H1 (cell line): ENCODE data around the gene SLC25A47. TPM values are rescaled to one million over a fixed set of nuclear protein-coding genes. Genes with fewer than 3 reads are reported as not detected.

Experiments used
- polyA plus RNA-seq, 7 experiments: library from polyadenylated mRNA; depleted of rRNA in 3 of 7; stranded (reverse) in 5 of 7; unstranded in 2 of 7; fragments of >200 nt in 5 of 7; fragments of 200-250 nt in 2 of 7; gene quantifications; 1 replicate in 5 of 7; 2 replicates in 1 of 7; 4 replicates in 1 of 7; pipeline versions ENCODE4 v1.2.1 to v1.2.3, GENCODE V29; 2011 to 2013; ENCODE audit warnings: missing spikeins in 2 of 7, mixed read lengths in 2 of 7
- total RNA-seq: library from RNA; stranded (reverse); fragmentation: NEBNext Ultra II Directional; extraction: Animal tissue kit (Norgen Biotek cat#: 25700); gene quantifications from 2 replicates; pipeline ENCODE4 v1.2.1, GENCODE V29; 2021
- TF ChIP-seq, protein P1 (sequence below), 3 experiments: IDR thresholded peaks; 1 replicate in 2 of 3; 2 replicates in 1 of 3; pipeline versions ENCODE4 v1.5.1 to v1.6.1; 2011; ENCODE audit warnings: low read length in 3 of 3, mild to moderate bottlenecking in 3 of 3, inconsistent platforms in 2 of 3, low read depth in 1 of 3, moderate library complexity in 1 of 3; ENCODE audit not compliant: insufficient read depth in 1 of 3; ENCODE audit errors: control extremely low read depth in 1 of 3

Gene SLC25A47
- total and polyA plus RNA-seq, 2 of the 8 experiments (the other 6 are each of a cell fraction or from before 2014, with no cell fraction given) = not detected

DNA sequence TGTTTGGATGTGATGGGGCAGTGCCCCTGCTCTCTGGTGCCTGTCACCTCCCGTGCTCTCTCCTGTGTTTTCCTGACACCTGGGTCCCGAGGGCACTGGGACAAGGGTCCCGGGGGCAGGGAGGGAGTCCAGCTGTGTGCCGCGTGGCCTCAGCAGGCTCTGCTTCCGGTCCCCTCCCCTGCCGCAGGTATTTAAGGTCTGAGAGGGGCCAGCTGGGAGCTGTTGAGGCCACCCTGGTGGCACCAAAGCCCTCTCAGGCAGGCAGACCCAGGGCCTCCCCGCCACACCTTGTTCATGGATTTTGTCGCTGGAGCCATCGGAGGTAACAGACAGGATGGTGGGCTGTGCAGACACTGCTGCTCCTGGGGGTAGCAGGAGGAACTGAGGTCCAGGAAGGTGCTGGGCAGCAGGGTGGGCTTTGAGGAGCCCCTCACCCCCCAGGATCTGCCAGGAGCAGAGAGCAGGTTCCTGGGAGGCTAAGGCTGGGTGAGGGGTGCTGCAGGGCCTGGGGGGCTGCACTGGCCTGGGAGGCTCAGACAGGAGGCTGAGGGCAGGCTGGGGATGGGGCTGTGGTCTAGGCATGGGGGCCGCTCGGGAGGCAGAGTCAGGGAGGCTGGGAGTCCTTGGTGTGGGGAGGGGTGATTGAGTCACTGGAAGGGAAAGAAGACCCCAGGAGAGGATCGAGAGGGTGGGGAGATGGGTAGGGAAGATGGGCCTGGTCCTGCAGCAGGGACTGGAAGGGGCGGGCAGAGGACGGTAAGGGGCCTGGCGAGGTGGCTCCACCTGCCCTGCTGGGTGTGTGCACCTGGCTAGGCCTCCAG is at the start of gene SLC25A47 (continued):
- TF ChIP-seq, protein P1, sequence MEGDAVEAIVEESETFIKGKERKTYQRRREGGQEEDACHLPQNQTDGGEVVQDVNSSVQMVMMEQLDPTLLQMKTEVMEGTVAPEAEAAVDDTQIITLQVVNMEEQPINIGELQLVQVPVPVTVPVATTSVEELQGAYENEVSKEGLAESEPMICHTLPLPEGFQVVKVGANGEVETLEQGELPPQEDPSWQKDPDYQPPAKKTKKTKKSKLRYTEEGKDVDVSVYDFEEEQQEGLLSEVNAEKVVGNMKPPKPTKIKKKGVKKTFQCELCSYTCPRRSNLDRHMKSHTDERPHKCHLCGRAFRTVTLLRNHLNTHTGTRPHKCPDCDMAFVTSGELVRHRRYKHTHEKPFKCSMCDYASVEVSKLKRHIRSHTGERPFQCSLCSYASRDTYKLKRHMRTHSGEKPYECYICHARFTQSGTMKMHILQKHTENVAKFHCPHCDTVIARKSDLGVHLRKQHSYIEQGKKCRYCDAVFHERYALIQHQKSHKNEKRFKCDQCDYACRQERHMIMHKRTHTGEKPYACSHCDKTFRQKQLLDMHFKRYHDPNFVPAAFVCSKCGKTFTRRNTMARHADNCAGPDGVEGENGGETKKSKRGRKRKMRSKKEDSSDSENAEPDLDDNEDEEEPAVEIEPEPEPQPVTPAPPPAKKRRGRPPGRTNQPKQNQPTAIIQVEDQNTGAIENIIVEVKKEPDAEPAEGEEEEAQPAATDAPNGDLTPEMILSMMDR (IDR thresholded peaks at IDR 0.05; ENCODE audit: control extremely low read depth in 1 of 3, insufficient read depth in 1 of 3, low read depth in 1 of 3, low read length in 3 of 3) = no peak
